ENCODE measurements around the gene ATP2C1. TPM values are rescaled to one million over a fixed set of nuclear protein-coding genes. Genes with fewer than 3 reads are reported as not detected.

The ATP2C1 gene
- total RNA-seq, 4 donors from 2014 or later: 62.3 to 87.2 (median 76.6) TPM

- no peak for TF ChIP-seq CTCF (IDR thresholded peaks at IDR 0.05; ENCODE audit: low read depth)
These were observed 7.1 kb downstream of the ATP2C1 start for GRCh38 chr3:130900959-130901358.

GRCh38 chr3:130901463-130902204 is 7.8 kb downstream of the ATP2C1 start:
- TF ChIP-seq CTCF (IDR thresholded peaks at IDR 0.05; ENCODE audit: low read depth): no peak

- TF ChIP-seq CTCF (IDR thresholded peaks at IDR 0.05; ENCODE audit: low read depth): no peak
These were observed 9.6 kb downstream of the ATP2C1 start for GRCh38 chr3:130903412-130903908.

- no peak for TF ChIP-seq CTCF (IDR thresholded peaks at IDR 0.05; ENCODE audit: low read depth)
These were observed 10.6 kb downstream of the ATP2C1 start for GRCh38 chr3:130904491-130904890.

GRCh38 chr3:130905551-130905950 is 11.7 kb downstream of the ATP2C1 start:
- no peak for TF ChIP-seq CTCF (IDR thresholded peaks at IDR 0.05; ENCODE audit: low read depth)

- no peak for TF ChIP-seq CTCF (IDR thresholded peaks at IDR 0.05; ENCODE audit: low read depth)
These were observed 12.6 kb downstream of the ATP2C1 start for GRCh38 chr3:130906374-130906995.

GRCh38 chr3:130907500-130907899 is 13.6 kb downstream of the ATP2C1 start:
- TF ChIP-seq CTCF (IDR thresholded peaks at IDR 0.05; ENCODE audit: low read depth): no peak
